Suprapubic skin (tissue), 4 donors: Measurements from ENCODE around the gene ANKLE2. TPM values are rescaled to one million over a fixed set of nuclear protein-coding genes. Genes with fewer than 3 reads are reported as not detected.

Experiments used
- DNase-seq, 2 donors: peaks; one replicate each; pipeline ENCODE4 v3.0.0-alpha.2; 2019; ENCODE audit warnings: low spot score in 2 of 2
- H3K27ac ChIP-seq: fragments of 200-600 bp; sonication (generic); one replicate; pipeline ENCODE4 v1.5.1; 2019
- H3K27me3 ChIP-seq: fragments of 200-600 bp; sonication (generic); one replicate; pipeline ENCODE4 v1.5.1; 2019
- H3K36me3 ChIP-seq: fragments of 200-600 bp; sonication (generic); one replicate; pipeline ENCODE4 v1.5.1; 2019
- H3K4me1 ChIP-seq: fragments of 200-600 bp; sonication (generic); one replicate; pipeline ENCODE4 v1.5.1; 2019
- H3K4me3 ChIP-seq: fragments of 200-600 bp; sonication (generic); one replicate; pipeline ENCODE4 v1.5.1; 2019; ENCODE audit warnings: mild to moderate bottlenecking
- H3K9me3 ChIP-seq: fragments of 200-600 bp; sonication (generic); one replicate; pipeline ENCODE4 v1.5.1; 2019
- CTCF ChIP-seq, 2 donors: fragments of 200-600 bp in 1 of 2; fragments of 450-650 bp in 1 of 2; sonication (generic) in 1 of 2; IDR thresholded peaks; one replicate each; pipeline ENCODE4 v1.5.1; 2016 to 2019; ENCODE audit warnings: antibody characterized with exemption in 2 of 2, mild to moderate bottlenecking in 1 of 2, moderate library complexity in 1 of 2
- EP300 ChIP-seq: sonication (generic); formaldehyde crosslinking; IDR thresholded peaks from one replicate; pipeline ENCODE4 v1.6.1; 2017; ENCODE audit warnings: antibody characterized with exemption
- POLR2A ChIP-seq, 2 donors: fragments of 450-650 bp; IDR thresholded peaks; one replicate each; pipeline ENCODE4 v1.6.1; 2017; ENCODE audit warnings: antibody characterized with exemption in 2 of 2, mild to moderate bottlenecking in 2 of 2, moderate library complexity in 2 of 2
- POLR2AphosphoS5 ChIP-seq, 3 donors: sonication (generic); formaldehyde crosslinking; IDR thresholded peaks; one replicate each; pipeline ENCODE4 v1.6.1; 2017; ENCODE audit warnings: antibody characterized with exemption in 3 of 3
- WGBS: methylation state at CpG from one replicate; pipeline ENCODE4 v1.1.5; 2018; 5-methylcytosine and 5-hydroxymethylcytosine counted together
- total RNA-seq, 4 donors: library from RNA; depleted of rRNA; stranded (reverse); fragments of >200 nt; gene quantifications; one replicate each; pipeline ENCODE4 v1.1.0, GENCODE V29; 2016

Gene ANKLE2
- total RNA-seq, 4 donors from 2014 or later: 74.7 to 222 (median 111) TPM

- peaks cover 94% of the 10 kb centered on the region for H3K36me3 ChIP-seq
- H3K4me1 ChIP-seq: no peaks in the 10 kb centered on the region
- no peaks in the 10 kb centered on the region for H3K27me3 ChIP-seq
- 87% methylated on average over 8 of the region's 8 CpGs for WGBS
- TF ChIP-seq POLR2A (IDR thresholded peaks at IDR 0.05) (no peak), POLR2AphosphoS5 (IDR thresholded peaks at IDR 0.05) (no peak), CTCF (IDR thresholded peaks at IDR 0.05) (no peak), EP300 (no peak)
- no peak overlapping the region for H3K27ac ChIP-seq
- no peaks in the 10 kb centered on the region for H3K9me3 ChIP-seq
- no peak overlapping the region for H3K4me3 ChIP-seq
- no peak for DNase-seq
These were observed 20.0 kb downstream of the ANKLE2 start for GRCh38 chr12:132741620-132742019.

GRCh38 chr12:132740652-132741051 is 21.0 kb downstream of the ANKLE2 start:
- Histone ChIP-seq H3K36me3 (peaks cover 96% of the 10 kb centered on the region), H3K9me3 (no peaks in the 10 kb centered on the region), H3K4me1 (no peaks in the 10 kb centered on the region), H3K4me3 (no peak overlapping the region), H3K27me3 (no peaks in the 10 kb centered on the region), H3K27ac (no peak overlapping the region)
- DNase-seq: no peak
- TF ChIP-seq EP300 (no peak), CTCF (IDR thresholded peaks at IDR 0.05) (no peak), POLR2A (IDR thresholded peaks at IDR 0.05) (no peak), POLR2AphosphoS5 (IDR thresholded peaks at IDR 0.05) (no peak)
- WGBS: 90% methylated on average over 11 of the region's 11 CpGs

GRCh38 chr12:132740313-132740646 is 21.4 kb downstream of the ANKLE2 start:
- Histone ChIP-seq H3K36me3 (peaks cover 96% of the 10 kb centered on the region), H3K27me3 (no peaks in the 10 kb centered on the region), H3K9me3 (no peaks in the 10 kb centered on the region), H3K4me3 (no peak overlapping the region), H3K4me1 (no peaks in the 10 kb centered on the region), H3K27ac (no peak overlapping the region)
- WGBS: 93% methylated on average over 6 of the region's 6 CpGs
- no peak for TF ChIP-seq POLR2AphosphoS5 (IDR thresholded peaks at IDR 0.05)
- no peak for TF ChIP-seq POLR2A (IDR thresholded peaks at IDR 0.05)
- no peak for TF ChIP-seq CTCF (IDR thresholded peaks at IDR 0.05)
- TF ChIP-seq EP300: no peak
- no peak for DNase-seq

- no peaks in the 10 kb centered on the region for H3K9me3 ChIP-seq
- H3K36me3 ChIP-seq: peaks cover 96% of the 10 kb centered on the region
- H3K4me3 ChIP-seq: no peak overlapping the region
- TF ChIP-seq CTCF (IDR thresholded peaks at IDR 0.05) (no peak), POLR2AphosphoS5 (IDR thresholded peaks at IDR 0.05) (no peak), EP300 (no peak), POLR2A (IDR thresholded peaks at IDR 0.05) (no peak)
- no peak for DNase-seq
- H3K4me1 ChIP-seq: no peaks in the 10 kb centered on the region
- H3K27me3 ChIP-seq: no peaks in the 10 kb centered on the region
- no peak overlapping the region for H3K27ac ChIP-seq
- 94% methylated on average over 19 of the region's 19 CpGs for whole genome bisulfite sequencing
These were observed 21.9 kb downstream of the ANKLE2 start for GRCh38 chr12:132739600-132740312.

- DNase-seq: no peak
- no peak overlapping the region for H3K27ac ChIP-seq
- 90% methylated on average over 10 of the region's 15 CpGs for WGBS
- no peaks in the 10 kb centered on the region for H3K9me3 ChIP-seq
- no peak for TF ChIP-seq CTCF (IDR thresholded peaks at IDR 0.05)
- no peak for TF ChIP-seq EP300
- no peak for TF ChIP-seq POLR2A (IDR thresholded peaks at IDR 0.05)
- no peak for TF ChIP-seq POLR2AphosphoS5 (IDR thresholded peaks at IDR 0.05)
- no peaks in the 10 kb centered on the region for H3K27me3 ChIP-seq
- H3K4me3 ChIP-seq: no peak overlapping the region
- peaks cover 98% of the 10 kb centered on the region for H3K36me3 ChIP-seq
- no peaks in the 10 kb centered on the region for H3K4me1 ChIP-seq
These were observed 24.7 kb downstream of the ANKLE2 start for GRCh38 chr12:132736913-132737312.
